OCI-LY3 (cell line): ENCODE results near the gene TUBB2A.
A peak's percentile ranks its signal among the peaks of the same experiment; 100 is the strongest.

Source experiments
- H2AFZ ChIP-seq: fragments of 200-600, 300-600 bp; shearing (Covaris generic); 2 replicates; pipeline ENCODE4 v1.6.0; 2014; ENCODE audit warnings: antibody characterized with exemption, low read depth, low read length
- H3K27ac ChIP-seq: fragments of 200-600, 300-600 bp; sonication (generic); 2 replicates; pipeline ENCODE4 v1.5.1; 2014; ENCODE audit warnings: mild to moderate bottlenecking, low read length, moderate library complexity, mixed read lengths
- H3K27me3 ChIP-seq: fragments of 200-600, 300-600 bp; sonication (generic); 2 replicates; pipeline ENCODE4 v1.6.1; 2014; ENCODE audit warnings: low read depth, low read length, mixed read lengths
- H3K36me3 ChIP-seq: fragments of 200-600, 300-600 bp; sonication (generic); replicated peaks from 2 replicates; pipeline ENCODE3; 2014; ENCODE audit warnings: low read depth, low read length, mixed read lengths
- H3K4me1 ChIP-seq: fragments of 300-600, 200-600 bp; sonication (generic); 2 replicates; pipeline ENCODE4 v1.6.1; 2014; ENCODE audit warnings: low read length, mixed read lengths
- H3K4me2 ChIP-seq: fragments of 200-600, 300-600 bp; sonication (generic); 2 replicates; pipeline ENCODE4 v1.6.1; 2014; ENCODE audit warnings: low read length, mixed read lengths
- H3K4me3 ChIP-seq: fragments of 300-600, 200-600 bp; sonication (generic); 2 replicates; pipeline ENCODE4 v1.5.1; 2014; ENCODE audit warnings: antibody characterized with exemption, mild to moderate bottlenecking, low read length, moderate library complexity
- H3K79me2 ChIP-seq: fragments of 300-600, 200-600 bp; shearing (Covaris generic); 2 replicates; pipeline ENCODE4 v1.6.1; 2014; ENCODE audit warnings: mild to moderate bottlenecking, low read length, mixed read lengths
- H3K9ac ChIP-seq: fragments of 300-600, 200-600 bp; shearing (Covaris generic); 2 replicates; pipeline ENCODE4 v1.6.0; 2014; ENCODE audit warnings: mild to moderate bottlenecking, low read length, moderate library complexity
- H3K9me3 ChIP-seq: fragments of 200-600, 300-600 bp; shearing (Covaris generic); 2 replicates; pipeline ENCODE4 v1.6.1; 2014; ENCODE audit warnings: low read length, mixed read lengths; ENCODE audit not compliant: insufficient read depth
- H4K20me1 ChIP-seq: fragments of 200-600, 300-600 bp; sonication (generic); 2 replicates; pipeline ENCODE4 v1.6.1; 2016; ENCODE audit warnings: low read length, mixed read lengths; ENCODE audit not compliant: insufficient read depth
- CTCF ChIP-seq: fragments of 200-600, 300-600 bp; sonication (generic); IDR thresholded peaks from 2 replicates; pipeline ENCODE4 v1.5.1; 2014; ENCODE audit warnings: antibody characterized with exemption, low read length, low read depth
- EZH2phosphoT487 ChIP-seq: fragments of 200-600 bp; shearing (Covaris generic); IDR thresholded peaks from 2 replicates; pipeline ENCODE4 v1.6.1; 2018; ENCODE audit warnings: antibody characterized with exemption, mixed run types, low read depth

TUBB2A gene

DNA sequence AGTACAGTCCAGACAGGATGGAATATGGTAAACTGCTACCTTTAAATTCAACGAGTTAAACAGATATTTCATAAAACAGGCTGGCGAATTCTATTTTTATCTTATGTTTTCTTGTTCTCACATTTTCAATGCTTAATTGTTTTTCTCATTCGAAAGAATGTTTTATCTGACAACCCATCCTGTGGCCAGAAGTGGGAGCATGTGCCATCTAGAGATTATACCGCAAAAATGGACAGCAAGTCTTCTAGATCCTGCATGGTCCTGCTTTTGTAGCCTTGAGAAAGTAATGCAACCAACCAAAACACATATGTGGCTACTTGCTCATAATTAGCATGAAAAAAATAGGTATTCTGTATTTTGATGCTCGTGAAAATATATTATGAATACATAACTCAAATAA, 39.4 kb upstream of the TUBB2A start:
- Histone ChIP-seq H3K9me3 (no peaks in the 10 kb centered on the region), H3K9ac (no peak overlapping the region), H3K27me3 (no peaks in the 10 kb centered on the region), H3K4me1 (peaks cover 27% of the 10 kb centered on the region), H3K27ac (no peak overlapping the region), H3K4me2 (no peak overlapping the region), H3K79me2 (no peaks in the 10 kb centered on the region), H4K20me1 (no peaks in the 10 kb centered on the region), H2AFZ (no peak overlapping the region), H3K4me3 (no peak overlapping the region), H3K36me3 (no peaks in the 10 kb centered on the region)
- TF ChIP-seq EZH2phosphoT487 (no peak), CTCF (no peak)

DNA sequence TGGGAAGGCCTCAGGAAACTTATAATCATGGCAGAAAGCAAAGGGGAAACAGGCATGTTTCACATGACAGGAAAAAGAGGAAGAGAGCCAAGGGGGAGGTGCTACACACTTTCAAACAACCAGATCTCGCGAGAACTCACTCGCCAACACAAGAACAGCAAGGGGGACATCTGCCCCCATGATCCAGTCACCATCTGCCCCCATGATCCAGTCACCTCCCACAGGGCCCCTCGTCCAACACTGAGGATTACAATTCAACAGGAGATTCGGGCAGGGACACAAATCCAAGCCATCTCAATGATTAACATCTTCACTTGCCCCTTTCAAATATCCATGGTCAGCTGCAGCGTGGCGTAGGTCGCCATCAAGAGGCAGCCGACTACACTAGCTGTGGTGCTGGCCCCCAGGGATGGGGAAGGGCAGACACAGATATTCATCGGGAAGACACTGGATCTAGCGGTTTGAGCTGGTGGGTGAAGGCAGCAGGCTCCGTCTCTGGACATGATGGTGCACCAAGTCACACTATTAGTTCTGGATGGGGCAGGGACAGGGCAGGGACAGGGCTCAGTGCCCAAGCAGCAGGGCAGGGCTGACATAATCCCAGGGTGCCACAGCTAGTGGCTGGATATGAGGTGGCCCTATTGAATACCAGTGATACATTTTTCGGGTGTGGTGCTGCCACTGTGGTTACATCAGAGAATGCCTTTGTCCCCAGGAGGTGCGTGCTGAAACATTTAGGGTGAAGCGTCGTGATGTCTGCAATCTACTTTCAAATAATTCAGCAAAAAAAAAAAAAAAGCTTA, 38.6 kb upstream of the TUBB2A start:
- Histone ChIP-seq H4K20me1 (no peaks in the 10 kb centered on the region), H3K27me3 (no peaks in the 10 kb centered on the region), H3K9me3 (no peaks in the 10 kb centered on the region), H3K4me3 (no peak overlapping the region), H3K4me1 (peaks cover 27% of the 10 kb centered on the region), H3K4me2 (no peak overlapping the region), H3K9ac (no peak overlapping the region), H2AFZ (no peak overlapping the region), H3K27ac (no peak overlapping the region), H3K79me2 (no peaks in the 10 kb centered on the region), H3K36me3 (no peaks in the 10 kb centered on the region)
- TF ChIP-seq EZH2phosphoT487 (no peak), CTCF (no peak)

- Histone ChIP-seq H4K20me1 (no peaks in the 10 kb centered on the region), H3K4me2 (no peak overlapping the region), H3K4me3 (no peak overlapping the region), H3K79me2 (no peaks in the 10 kb centered on the region), H3K36me3 (no peaks in the 10 kb centered on the region), H3K27ac (no peak overlapping the region), H3K9me3 (no peaks in the 10 kb centered on the region), H3K27me3 (no peaks in the 10 kb centered on the region), H3K9ac (no peak overlapping the region), H2AFZ (no peak overlapping the region), H3K4me1 (peaks cover 27% of the 10 kb centered on the region)
- TF ChIP-seq CTCF = no peak
- TF ChIP-seq EZH2phosphoT487 = no peak
Measured at GRCh38 chr6:3195420-3195694, 38.0 kb upstream of the TUBB2A start.

DNA sequence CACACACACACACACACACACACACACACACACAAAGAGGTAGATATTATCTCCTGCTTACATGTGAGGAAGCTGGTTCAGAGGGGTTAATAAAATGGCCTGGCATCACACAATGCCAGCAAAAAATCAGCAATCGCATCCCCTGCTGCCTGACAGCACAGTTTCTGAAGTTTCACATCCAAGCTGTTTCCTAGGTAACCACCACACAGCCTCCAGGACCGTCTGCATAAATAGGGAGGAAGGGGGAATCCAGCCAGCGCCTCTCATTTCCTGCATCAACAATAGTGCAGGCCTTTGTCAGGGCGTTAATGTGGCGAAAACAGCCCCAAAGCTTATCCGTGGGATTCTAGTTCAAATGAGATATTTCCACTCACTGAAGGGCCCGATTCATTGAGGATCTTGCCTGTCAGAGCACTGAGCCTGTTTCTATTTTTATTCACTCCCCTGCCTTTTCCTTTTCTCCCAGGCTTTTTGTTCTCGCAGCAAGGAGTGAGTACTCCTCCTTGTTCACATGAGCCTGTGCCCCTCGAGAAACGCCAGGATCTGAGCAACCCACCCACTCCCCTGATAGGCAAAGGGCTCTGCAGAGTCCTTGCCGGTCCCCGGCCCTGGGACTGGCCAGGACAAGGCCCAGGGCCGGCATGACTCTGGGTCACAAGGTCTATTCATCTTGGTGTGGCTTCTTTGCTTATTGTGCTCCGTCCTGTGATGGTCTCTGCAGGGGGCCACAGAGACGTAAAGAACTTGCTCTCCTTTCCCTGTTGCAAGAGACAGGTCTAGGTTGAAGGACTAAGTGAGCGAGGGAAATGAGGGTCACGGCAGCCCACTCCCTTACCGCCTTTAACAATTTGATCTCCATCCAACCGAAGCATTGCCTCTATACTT, 37.4 kb upstream of the TUBB2A start:
- H3K27me3 ChIP-seq = no peaks in the 10 kb centered on the region
- H3K4me2 ChIP-seq = peak overlapping the region; percentile 35
- H3K9me3 ChIP-seq = no peaks in the 10 kb centered on the region
- no peak overlapping the region for H3K4me3 ChIP-seq
- H3K4me1 ChIP-seq = peaks cover 27% of the 10 kb centered on the region
- no peaks in the 10 kb centered on the region for H4K20me1 ChIP-seq
- H3K36me3 ChIP-seq = no peaks in the 10 kb centered on the region
- no peaks in the 10 kb centered on the region for H3K79me2 ChIP-seq
- H2AFZ ChIP-seq = no peak overlapping the region
- H3K27ac ChIP-seq = no peak overlapping the region
- H3K9ac ChIP-seq = no peak overlapping the region
- TF ChIP-seq EZH2phosphoT487 (no peak), CTCF (no peak)
